HG02973 (cell line): ENCODE data around the gene NMBR.
"Not testable (repeated sequence)": the region's sequence is repeated elsewhere in the genome, so short reads cannot be mapped to it uniquely, and the experiment has no call there.

ENCODE experiments used
- ATAC-seq: cut with Tn5 transposase; IDR thresholded peaks from one replicate; pipeline ENCODE4 v1.9.1; 2021; ENCODE audit warnings: moderate library complexity; ENCODE audit not compliant: unreplicated experiment

Gene NMBR

GRCh38 chr6:142155895-142156757 lies 9.2 kb upstream of the NMBR start:
- no peak for ATAC-seq

- ATAC-seq, result no peak
These were observed 8.2 kb upstream of the NMBR start for GRCh38 chr6:142155091-142155490.

GRCh38 chr6:142154336-142154735 lies 7.4 kb upstream of the NMBR start:
- no peak for ATAC-seq

- no peak for ATAC-seq
These were observed 6.3 kb upstream of the NMBR start for GRCh38 chr6:142153196-142153595.

- no peak for ATAC-seq
These were observed 5.8 kb upstream of the NMBR start for GRCh38 chr6:142152746-142153145.

- not testable (repeated sequence) for ATAC-seq
These were observed 5.4 kb downstream of the NMBR start for GRCh38 chr6:142141531-142141930.

GRCh38 chr6:142138876-142139275 lies 8.0 kb downstream of the NMBR start:
- ATAC-seq, result no peak

GRCh38 chr6:142132625-142133024 lies 14.3 kb downstream of the NMBR start, which contains the start of gene GJE1:
GJE1 (plus strand) TSS chr6:142132925; CDS start chr6:142133159, 234 bp downstream.
- ATAC-seq, result no peak

GRCh38 chr6:142130814-142131213 lies 16.1 kb downstream of the NMBR start:
- no peak for ATAC-seq

GRCh38 chr6:142121342-142121741 lies 25.6 kb downstream of the NMBR start:
- ATAC-seq, result no peak

- ATAC-seq, result no peak
These were observed 28.0 kb downstream of the NMBR start for GRCh38 chr6:142118925-142119324.

GRCh38 chr6:142118328-142118727 lies 28.6 kb downstream of the NMBR start:
- ATAC-seq, result no peak

GRCh38 chr6:142117366-142117765 lies 29.6 kb downstream of the NMBR start:
- no peak for ATAC-seq

GRCh38 chr6:142112451-142113061 lies 34.4 kb downstream of the NMBR start:
- peak; percentile 65 for ATAC-seq

- not testable (repeated sequence) for ATAC-seq
These were observed 36.1 kb downstream of the NMBR start for GRCh38 chr6:142110820-142111219.

GRCh38 chr6:142104820-142105219 lies 42.1 kb downstream of the NMBR start:
- ATAC-seq, result not testable (repeated sequence)

GRCh38 chr6:142088858-142089216 lies 58.1 kb downstream of the NMBR start:
- no peak for ATAC-seq

- no peak for ATAC-seq
These were observed 58.7 kb downstream of the NMBR start for GRCh38 chr6:142087950-142088857.

- ATAC-seq, result no peak
These were observed 67.8 kb downstream of the NMBR start for GRCh38 chr6:142079130-142079529.

- ATAC-seq, result no peak
These were observed 71.3 kb downstream of the NMBR start for GRCh38 chr6:142075516-142076101.

- no peak for ATAC-seq
These were observed 72.4 kb downstream of the NMBR start for GRCh38 chr6:142074516-142074915.
